Urinary bladder (tissue), 4 donors: ENCODE results near the gene DNAH14. TPM values are rescaled to one million over a fixed set of nuclear protein-coding genes. Genes with fewer than 3 reads are reported as not detected.
"Not testable (repeated sequence)": the region's sequence is repeated elsewhere in the genome, so short reads cannot be mapped to it uniquely, and the experiment has no call there.

Source experiments
- DNase-seq: peaks from one replicate; pipeline ENCODE4 v3.0.0-alpha.2; 2015; ENCODE audit errors: extremely low spot score
- H3K27ac ChIP-seq: one replicate; pipeline ENCODE4 v1.5.1; 2013; ENCODE audit warnings: low read depth, mild to moderate bottlenecking, moderate library complexity
- H3K36me3 ChIP-seq: one replicate; pipeline ENCODE4 v1.6.1; 2013; ENCODE audit warnings: mild to moderate bottlenecking, moderate library complexity; ENCODE audit not compliant: insufficient read depth
- H3K4me1 ChIP-seq: one replicate; pipeline ENCODE4 v1.6.1; 2013; ENCODE audit warnings: mild to moderate bottlenecking, moderate library complexity; ENCODE audit not compliant: insufficient read depth
- H3K4me3 ChIP-seq: one replicate; pipeline ENCODE4 v1.5.1; 2013; ENCODE audit warnings: low read depth, low read length
- WGBS: extraction: QIAGEN DNeasy Blood & Tissue Kit; methylation state at CpG from one replicate; pipeline ENCODE4 v1.1.7; 2013; 5-methylcytosine and 5-hydroxymethylcytosine counted together
- polyA plus RNA-seq: library from polyadenylated mRNA; stranded (reverse); fragments of 200-250 nt; gene quantifications from one replicate; pipeline ENCODE4 v1.2.3, GENCODE V29; 2013
- total RNA-seq: library from RNA; depleted of rRNA; stranded (reverse); fragments of >200 nt; gene quantifications from one replicate; pipeline ENCODE4 v1.2.3, GENCODE V29; 2014
- donor health status: healthy with polysubstance abuse.
- donor health status: healthy.

The DNAH14 gene
- total and polyA plus RNA-seq, 2 donors = 2.8 to 70.4 TPM

- 17% methylated on average over 2 of the region's 2 CpGs for WGBS
- Histone ChIP-seq H3K4me1 (no peaks in the 10 kb centered on the region), H3K27ac (no peak overlapping the region), H3K4me3 (no peak overlapping the region), H3K36me3 (no peaks in the 10 kb centered on the region)
- DNase-seq = no peak
Measured at GRCh38 chr1:225230483-225230882, 301.0 kb downstream of the DNAH14 start.

GRCh38 chr1:225232930-225233329 lies 303.5 kb downstream of the DNAH14 start:
- WGBS = 58% methylated on average over 1 of the region's 1 CpG
- not testable (repeated sequence) for H3K27ac ChIP-seq, H3K4me1 ChIP-seq, H3K36me3 ChIP-seq, H3K4me3 ChIP-seq, DNase-seq

GRCh38 chr1:225242611-225243010 lies 313.1 kb downstream of the DNAH14 start:
- WGBS = 86% methylated on average over 3 of the region's 3 CpGs
- H3K4me1 ChIP-seq = no peaks in the 10 kb centered on the region
- no peak overlapping the region for H3K27ac ChIP-seq
- no peak overlapping the region for H3K4me3 ChIP-seq
- H3K36me3 ChIP-seq = no peaks in the 10 kb centered on the region
- no peak for DNase-seq

DNA sequence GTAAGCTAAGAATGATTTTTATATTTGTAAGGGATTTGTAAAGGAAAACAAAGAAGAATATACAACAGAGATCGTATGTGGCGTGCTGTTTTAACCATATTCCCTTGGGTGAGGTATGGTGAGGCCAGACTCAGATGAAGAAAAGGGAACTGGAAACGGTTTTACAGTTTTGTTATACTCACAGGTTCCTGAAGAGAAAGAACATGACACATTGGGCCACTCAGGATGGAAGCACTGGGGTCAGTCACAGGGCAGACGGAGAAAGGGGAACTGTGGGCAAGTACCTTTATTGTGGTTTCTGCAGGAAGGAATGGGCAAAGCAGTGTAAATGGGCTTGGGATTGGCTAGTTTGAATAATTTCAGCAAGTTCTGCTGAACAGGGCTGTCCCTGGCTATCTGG lies 321.0 kb downstream of the DNAH14 start:
- H3K4me3 ChIP-seq = no peak overlapping the region
- H3K4me1 ChIP-seq = no peaks in the 10 kb centered on the region
- H3K27ac ChIP-seq = no peak overlapping the region
- no peak for DNase-seq
- 73% methylated on average over 4 of the region's 4 CpGs for WGBS
- H3K36me3 ChIP-seq = peaks cover 2% of the 10 kb centered on the region

GRCh38 chr1:225253173-225253572 lies 323.7 kb downstream of the DNAH14 start:
- Histone ChIP-seq H3K4me1 (no peaks in the 10 kb centered on the region), H3K36me3 (peaks cover 2% of the 10 kb centered on the region), H3K4me3 (no peak overlapping the region), H3K27ac (no peak overlapping the region)
- WGBS = 84% methylated on average over 4 of the region's 4 CpGs
- DNase-seq = no peak

- H3K27ac ChIP-seq = no peak overlapping the region
- DNase-seq = no peak
- H3K36me3 ChIP-seq = peaks cover 1% of the 10 kb centered on the region
- 89% methylated on average over 3 of the region's 3 CpGs for WGBS
- H3K4me3 ChIP-seq = no peak overlapping the region
- H3K4me1 ChIP-seq = no peaks in the 10 kb centered on the region
Measured at GRCh38 chr1:225253784-225254183, 324.3 kb downstream of the DNAH14 start.

DNA sequence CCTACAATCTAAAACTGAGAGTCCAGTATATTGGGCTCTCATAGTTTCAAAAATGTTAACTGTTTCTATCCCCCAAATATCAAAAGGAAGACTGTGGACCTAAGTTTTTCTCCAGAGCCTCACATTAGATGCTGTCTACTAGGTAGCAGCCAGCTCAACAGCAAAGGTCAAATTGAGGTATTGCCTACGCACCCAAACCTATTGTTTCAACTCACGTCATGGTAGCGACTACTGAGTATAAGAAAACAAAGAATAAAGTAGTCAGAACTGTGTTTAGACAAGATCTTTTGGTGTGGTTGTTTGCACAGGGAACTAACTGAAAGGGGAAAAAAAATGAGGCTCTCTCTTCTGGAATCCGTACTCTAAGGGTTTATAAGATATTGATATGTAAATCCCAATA lies 325.2 kb downstream of the DNAH14 start:
- H3K36me3 ChIP-seq = no peaks in the 10 kb centered on the region
- H3K27ac ChIP-seq = no peak overlapping the region
- 85% methylated on average over 4 of the region's 4 CpGs for WGBS
- H3K4me1 ChIP-seq = no peaks in the 10 kb centered on the region
- H3K4me3 ChIP-seq = no peak overlapping the region
- no peak for DNase-seq

DNA sequence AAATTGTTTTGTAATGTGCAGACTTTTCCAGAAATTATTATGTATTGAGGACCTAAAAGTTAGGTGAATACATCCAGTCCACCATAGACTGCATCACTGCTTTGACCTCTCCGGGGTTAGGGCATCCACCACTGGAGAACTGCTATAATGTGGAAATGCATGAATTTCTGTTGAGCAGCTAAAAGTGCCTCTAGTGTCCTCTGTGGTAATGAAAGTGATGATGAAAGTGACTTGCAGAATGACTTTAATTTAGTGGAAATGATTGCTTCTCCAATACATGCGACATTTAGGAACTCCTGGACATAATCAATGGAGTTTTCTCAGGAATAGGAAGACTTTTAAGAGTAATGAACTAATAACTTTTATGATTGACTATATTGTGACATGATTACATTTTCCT lies 327.6 kb downstream of the DNAH14 start:
- no peak overlapping the region for H3K27ac ChIP-seq
- no peak for DNase-seq
- no peaks in the 10 kb centered on the region for H3K4me1 ChIP-seq
- 93% methylated on average over 2 of the region's 2 CpGs for WGBS
- H3K36me3 ChIP-seq = no peaks in the 10 kb centered on the region
- no peak overlapping the region for H3K4me3 ChIP-seq

- no peak for DNase-seq
- H3K4me1 ChIP-seq = no peaks in the 10 kb centered on the region
- H3K27ac ChIP-seq = no peak overlapping the region
- no peaks in the 10 kb centered on the region for H3K36me3 ChIP-seq
- H3K4me3 ChIP-seq = no peak overlapping the region
Measured at GRCh38 chr1:225258811-225259210, 329.3 kb downstream of the DNAH14 start.

DNA sequence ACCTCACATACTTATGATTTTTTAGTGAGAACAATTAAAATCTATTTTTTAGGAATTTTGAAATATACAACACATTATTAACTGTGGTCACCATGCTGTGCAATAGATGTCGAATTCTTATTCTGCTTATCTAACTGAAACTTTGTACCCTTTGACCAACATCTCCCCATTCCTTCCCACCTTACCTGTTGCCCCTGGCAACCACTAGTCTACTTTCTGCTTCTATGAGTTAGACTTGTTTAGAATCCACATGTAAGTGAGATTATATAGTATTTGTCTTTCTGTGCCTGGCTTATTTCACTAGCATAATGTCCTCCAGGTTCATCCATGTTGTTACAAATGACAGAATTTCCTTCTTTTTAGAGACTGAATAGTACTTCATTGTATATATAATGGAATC lies 330.1 kb downstream of the DNAH14 start:
- Histone ChIP-seq H3K27ac (no peak overlapping the region), H3K36me3 (no peaks in the 10 kb centered on the region), H3K4me3 (no peak overlapping the region), H3K4me1 (no peaks in the 10 kb centered on the region)
- WGBS = 92% methylated on average over 1 of the region's 1 CpG
- no peak for DNase-seq

DNA sequence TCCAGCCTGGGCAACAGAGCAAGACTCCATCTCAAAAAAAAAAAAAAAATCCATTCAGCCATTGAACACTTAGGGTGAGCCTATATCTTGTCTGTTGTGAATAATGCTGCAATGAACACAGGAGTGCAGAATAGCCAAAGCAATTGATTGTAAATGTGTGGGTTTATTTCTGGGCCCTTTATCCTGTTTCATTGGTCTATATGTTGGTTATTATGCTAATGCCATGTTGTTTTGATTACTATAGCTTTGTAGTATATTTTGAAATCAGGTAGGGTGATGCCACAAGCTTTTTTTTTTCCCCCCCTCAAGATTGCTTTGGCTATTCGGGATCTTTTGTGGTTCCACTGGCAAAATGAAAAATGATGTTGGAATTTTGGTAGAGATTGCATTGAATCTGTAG lies 330.8 kb downstream of the DNAH14 start:
- no peak overlapping the region for H3K4me3 ChIP-seq
- no peaks in the 10 kb centered on the region for H3K36me3 ChIP-seq
- no peak for DNase-seq
- WGBS = 82% methylated on average over 1 of the region's 1 CpG
- no peaks in the 10 kb centered on the region for H3K4me1 ChIP-seq
- no peak overlapping the region for H3K27ac ChIP-seq

GRCh38 chr1:225277445-225277844 lies 348.0 kb downstream of the DNAH14 start:
- no peak overlapping the region for H3K27ac ChIP-seq
- 91% methylated on average over 3 of the region's 3 CpGs for WGBS
- H3K36me3 ChIP-seq = no peaks in the 10 kb centered on the region
- H3K4me3 ChIP-seq = no peak overlapping the region
- H3K4me1 ChIP-seq = no peaks in the 10 kb centered on the region
- no peak for DNase-seq

GRCh38 chr1:225280563-225280962 lies 351.1 kb downstream of the DNAH14 start:
- DNase-seq = no peak
- no peak overlapping the region for H3K27ac ChIP-seq

GRCh38 chr1:225290244-225290643 lies 360.8 kb downstream of the DNAH14 start:
- H3K36me3 ChIP-seq = no peaks in the 10 kb centered on the region
- no peaks in the 10 kb centered on the region for H3K4me1 ChIP-seq
- no peak for DNase-seq
- no peak overlapping the region for H3K4me3 ChIP-seq
- WGBS = 83% methylated on average over 1 of the region's 1 CpG
- H3K27ac ChIP-seq = no peak overlapping the region

More at GRCh38 chr1:225280563-225280962, 351.1 kb downstream of the DNAH14 start:
- Histone ChIP-seq H3K4me3 (no peak overlapping the region), H3K4me1 (no peaks in the 10 kb centered on the region), H3K36me3 (no peaks in the 10 kb centered on the region)

- H3K36me3 ChIP-seq = no peaks in the 10 kb centered on the region
- no peaks in the 10 kb centered on the region for H3K4me1 ChIP-seq
- no peak for DNase-seq
- 80% methylated on average over 2 of the region's 2 CpGs for WGBS
- no peak overlapping the region for H3K4me3 ChIP-seq
- no peak overlapping the region for H3K27ac ChIP-seq
Measured at GRCh38 chr1:225299624-225300023, 370.1 kb downstream of the DNAH14 start.
